A673 (cell line): ENCODE measurements around the gene MALT1.

Source experiments
- EZH2 ChIP-seq: fragments of 200-600 bp; sonication (generic); IDR thresholded peaks from 2 replicates; pipeline ENCODE4 v1.6.1; 2017; ENCODE audit warnings: borderline replicate concordance, low read depth, mild to moderate bottlenecking, mixed read lengths, antibody characterized with exemption, low read length; ENCODE audit not compliant: poor library complexity, severe bottlenecking
- TF ChIP-seq, protein P1 (sequence below): fragments of 300-800, 200-600 bp; sonication (generic); conservative IDR thresholded peaks from 2 replicates; pipeline ENCODE4 v1.5.1; 2017; ENCODE audit warnings: low read depth, mild to moderate bottlenecking, antibody characterized with exemption, low read length, moderate library complexity, mixed read lengths

DNA sequence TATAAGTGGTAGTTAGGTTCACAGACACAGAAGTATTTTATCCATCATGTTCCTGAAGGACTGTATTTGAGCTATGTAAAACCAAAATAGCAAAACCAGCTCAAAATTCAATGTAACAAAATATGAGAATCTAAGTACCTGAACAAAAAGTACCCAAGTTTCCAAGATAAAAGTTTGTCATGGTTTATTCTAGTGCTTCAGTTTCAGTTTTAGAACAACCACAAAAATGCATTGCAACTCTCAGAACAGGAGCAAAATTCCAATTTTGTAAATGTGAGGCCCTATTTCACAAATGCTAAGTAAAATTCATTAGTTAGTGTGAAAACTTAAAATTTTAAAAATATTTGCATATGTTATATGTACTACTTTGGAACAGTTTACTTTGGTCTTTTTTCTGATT lies 37.4 kb upstream of the MALT1 start:
- TF ChIP-seq, protein P1, sequence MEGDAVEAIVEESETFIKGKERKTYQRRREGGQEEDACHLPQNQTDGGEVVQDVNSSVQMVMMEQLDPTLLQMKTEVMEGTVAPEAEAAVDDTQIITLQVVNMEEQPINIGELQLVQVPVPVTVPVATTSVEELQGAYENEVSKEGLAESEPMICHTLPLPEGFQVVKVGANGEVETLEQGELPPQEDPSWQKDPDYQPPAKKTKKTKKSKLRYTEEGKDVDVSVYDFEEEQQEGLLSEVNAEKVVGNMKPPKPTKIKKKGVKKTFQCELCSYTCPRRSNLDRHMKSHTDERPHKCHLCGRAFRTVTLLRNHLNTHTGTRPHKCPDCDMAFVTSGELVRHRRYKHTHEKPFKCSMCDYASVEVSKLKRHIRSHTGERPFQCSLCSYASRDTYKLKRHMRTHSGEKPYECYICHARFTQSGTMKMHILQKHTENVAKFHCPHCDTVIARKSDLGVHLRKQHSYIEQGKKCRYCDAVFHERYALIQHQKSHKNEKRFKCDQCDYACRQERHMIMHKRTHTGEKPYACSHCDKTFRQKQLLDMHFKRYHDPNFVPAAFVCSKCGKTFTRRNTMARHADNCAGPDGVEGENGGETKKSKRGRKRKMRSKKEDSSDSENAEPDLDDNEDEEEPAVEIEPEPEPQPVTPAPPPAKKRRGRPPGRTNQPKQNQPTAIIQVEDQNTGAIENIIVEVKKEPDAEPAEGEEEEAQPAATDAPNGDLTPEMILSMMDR: no peak
- no peak for TF ChIP-seq EZH2
